Psoas muscle (tissue), 8 donors: Measurements from ENCODE around the gene EXOC3L1. TPM values are rescaled to one million over a fixed set of nuclear protein-coding genes. Genes with fewer than 3 reads are reported as not detected.
A peak's percentile ranks its signal among the peaks of the same experiment; 100 is the strongest.

ENCODE experiments used
- ATAC-seq, 4 donors: fragments of 200-7000 bp; cut with Tn5 transposase; one replicate each; pipeline ENCODE4 v1.9.1; 2020; ENCODE audit warnings: moderate library complexity in 3 of 4, mild to moderate bottlenecking in 2 of 4
- DNase-seq, 2 donors: peaks; one replicate each; pipeline ENCODE4 v3.0.0-alpha.2; 2020
- H3K27ac ChIP-seq: fragments of 200-600 bp; one replicate; pipeline ENCODE4 v1.8.0; 2022
- H3K27me3 ChIP-seq, 3 donors: fragments of 200-600 bp in 1 of 3; one replicate each; pipeline versions ENCODE4 v1.6.1 to v1.8.0; 2013 to 2022; ENCODE audit warnings: low read length in 2 of 3, mild to moderate bottlenecking in 2 of 3, moderate library complexity in 1 of 3; ENCODE audit not compliant: insufficient read depth in 3 of 3
- H3K36me3 ChIP-seq, 2 donors: fragments of 200-600 bp in 1 of 2; one replicate each; pipeline versions ENCODE4 v1.6.1 to v1.8.0; 2013 to 2022; ENCODE audit warnings: low read depth in 1 of 2, mild to moderate bottlenecking in 1 of 2, moderate library complexity in 1 of 2; ENCODE audit not compliant: insufficient read depth in 1 of 2
- H3K4me1 ChIP-seq: fragments of 200-600 bp; one replicate; pipeline ENCODE4 v1.8.0; 2022
- H3K4me3 ChIP-seq: fragments of 200-600 bp; one replicate; pipeline ENCODE4 v1.8.0; 2022; ENCODE audit warnings: mild to moderate bottlenecking
- H3K9me3 ChIP-seq: fragments of 200-600 bp; one replicate; pipeline ENCODE4 v1.8.0; 2022
- CTCF ChIP-seq: fragments of 200-600 bp; IDR thresholded peaks from one replicate; pipeline ENCODE4 v1.8.0; 2022; ENCODE audit warnings: antibody characterized with exemption
- WGBS, 3 donors: extraction: QIAGEN DNeasy Blood & Tissue Kit; methylation state at CpG; one replicate each; pipeline versions ENCODE4 v1.1.6 to v1.1.7; 2013; 5-methylcytosine and 5-hydroxymethylcytosine counted together
- intact Hi-C, 2 donors: fragments of 100-400 bp; cut with DNase I; formaldehyde crosslinking; loops; one replicate each; pipeline versions ENCODE4 v1.11.0 to v1.14.2; 2022
- long read RNA-seq, 2 donors: library from polyadenylated mRNA; unstranded; transcript quantifications; one replicate each; pipeline ENCODE4 v2.0.0, GENCODE V29; 2021
- polyA plus RNA-seq, 3 donors: library from polyadenylated mRNA; stranded (reverse); fragments of 200-250 nt; gene quantifications; one replicate each; pipeline ENCODE4 v1.2.3, GENCODE V29; 2013
- total RNA-seq, 4 donors: library from RNA; stranded (reverse); fragmentation: NEBNext Ultra II Directional in 2 of 4; extraction: Animal tissue kit (Norgen Biotek cat#: 25700) in 2 of 4; gene quantifications; one replicate each; pipeline versions ENCODE4 v1.2.1 to v1.2.4, GENCODE V29; 2021 to 2023
- donor health status: healthy with polysubstance abuse.
- donor health status: DM: no; HTN: no; CAD: no; lungs with moderate emphysema.
- donor health status: Bipolar disorder and iron deficiency.
- donor health status: healthy.
- donor health status: DM: yes; HTN: yes; CAD: no.
- donor health status: DM: no; HTN: no; CAD: no.
- donor health status: DM: no; HTN: no; CAD: no.
- donor health status: DM: yes; HTN: yes; CAD: no.

The EXOC3L1 gene, protein sequence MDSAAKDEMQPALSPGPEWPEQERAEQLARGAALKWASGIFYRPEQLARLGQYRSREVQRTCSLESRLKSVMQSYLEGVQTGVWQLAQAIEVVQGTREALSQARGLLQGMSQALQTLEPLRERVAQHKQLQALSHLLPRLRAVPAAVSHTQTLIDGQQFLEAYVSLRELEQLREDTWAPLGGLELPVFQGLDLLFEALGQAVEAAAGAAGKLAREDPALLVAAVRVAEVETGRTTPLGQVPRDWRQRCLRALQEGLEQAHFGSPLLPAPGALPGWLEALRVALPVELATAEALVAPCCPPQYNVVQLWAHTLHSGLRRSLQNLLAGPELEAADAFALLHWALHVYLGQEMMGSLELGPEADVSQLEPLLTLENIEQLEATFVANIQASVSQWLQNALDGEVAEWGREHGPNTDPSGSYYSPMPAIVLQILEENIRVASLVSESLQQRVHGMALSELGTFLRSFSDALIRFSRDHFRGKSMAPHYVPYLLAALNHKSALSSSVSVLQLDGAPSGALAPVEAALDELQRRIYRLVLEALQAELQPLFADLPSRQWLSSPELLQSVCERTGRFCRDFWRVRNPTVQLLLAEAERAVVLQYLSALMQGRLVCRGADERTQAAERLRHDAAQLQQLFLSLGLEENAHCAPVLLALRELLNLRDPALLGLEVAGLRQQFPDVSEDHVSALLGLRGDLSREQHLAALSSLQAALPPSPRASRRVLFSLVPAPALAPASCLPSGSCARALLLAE
- 1 to 10 TPM in 3 of 4 donors, under 1 TPM in 1; 0.91 to 1.9 (median 1.2) TPM for total RNA-seq
- polyA plus RNA-seq: 1 to 10 TPM in 1 of 3 donors, under 1 TPM in 2; 0.84 to 3.4 (median 0.97) TPM
- long read RNA-seq, donor 1, partial matches to known transcripts: 1 of 4 reads
- long read RNA-seq, donor 1, other reads (novel, unspliced or antisense): 2 of 4 reads
- long read RNA-seq, donor 2, partial matches to known transcripts: 0 of 2 reads
- long read RNA-seq, donor 2, other reads (novel, unspliced or antisense): 2 of 2 reads

GRCh38 chr16:67190041-67190440 lies at the start of gene EXOC3L1:
TSS of gene EXOC3L1 (minus strand) at chr16:67190136. CDS start at chr16:67189676, 460 bp downstream.
- ATAC-seq (no peak), DNase-seq (no peak)
- intact Hi-C loops: loop anchor here in 1 of 2 donors (5.0 kb wide), 1 partner anchor 37 kb away; the partner anchor contains the start of gene TMEM208
- peaks cover 34% of the 10 kb centered on the region for H3K4me1 ChIP-seq
- peak within 1 kb of the TSS; percentile 11 for H3K4me3 ChIP-seq
- no peaks in the 10 kb centered on the region for H3K9me3 ChIP-seq
- peaks cover 4 to 15% of the 10 kb centered on the region in 2 donors for H3K36me3 ChIP-seq
- H3K27ac ChIP-seq: no peak within 1 kb of the TSS
- H3K27me3 ChIP-seq: no peaks in the 10 kb centered on the region
- WGBS, 3 donors: 31 to 43% (median 41%) methylated on average over 6 of the region's 6 CpGs
- TF ChIP-seq CTCF: no peak

- Histone ChIP-seq H3K4me3 (no peak overlapping the region), H3K27ac (peak overlapping the region; percentile 99), H3K36me3 (peaks cover 2 to 59% of the 10 kb centered on the region in 2 donors), H3K27me3 (no peaks in the 10 kb centered on the region), H3K9me3 (no peaks in the 10 kb centered on the region), H3K4me1 (peaks cover 56% of the 10 kb centered on the region)
- ATAC-seq (peak in 1 of 4 donors; percentile 22), DNase-seq (peak in 1 of 2 donors; percentile 58)
- WGBS, 3 donors: 37 to 61% (median 47%) methylated on average over 9 of the region's 9 CpGs
- intact Hi-C loops: no loop called here
- TF ChIP-seq CTCF: no peak
These were observed 49.0 kb upstream of the EXOC3L1 start for GRCh38 chr16:67238806-67239470.

DNA sequence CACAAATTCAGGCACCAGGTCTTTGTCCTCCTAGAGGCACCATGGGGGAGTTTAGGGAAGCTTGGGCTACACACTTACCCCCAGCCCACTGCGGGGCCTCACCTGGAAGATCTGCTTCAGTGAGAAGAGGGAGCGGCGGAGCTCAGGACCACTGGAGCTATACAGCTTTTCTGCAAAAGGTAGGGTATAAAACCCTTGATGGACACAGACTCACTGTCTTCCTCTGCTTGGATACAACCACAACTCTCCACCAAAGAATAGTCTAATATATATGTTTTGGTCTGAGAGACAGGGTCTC lies 48.3 kb upstream of the EXOC3L1 start:
- peak overlapping the region; percentile 99 for H3K27ac ChIP-seq
- H3K4me3 ChIP-seq: no peak overlapping the region
- no peaks in the 10 kb centered on the region for H3K27me3 ChIP-seq
- H3K4me1 ChIP-seq: peaks cover 49% of the 10 kb centered on the region
- peaks cover 2 to 66% of the 10 kb centered on the region in 2 donors for H3K36me3 ChIP-seq
- H3K9me3 ChIP-seq: no peaks in the 10 kb centered on the region
- DNase-seq (no peak), ATAC-seq (no peak)
- 92 to 98% (median 98%) methylated on average over 3 of the region's 3 CpGs for WGBS, 3 donors
- intact Hi-C loops: no loop called here
- no peak for TF ChIP-seq CTCF

GRCh38 chr16:67237396-67238277 lies 47.7 kb upstream of the EXOC3L1 start:
- H3K4me1 ChIP-seq: peaks cover 43% of the 10 kb centered on the region
- 71 to 81% (median 76%) methylated on average over 16 of the region's 16 CpGs for WGBS, 3 donors
- peak in 1 of 2 donors; percentile 45 for DNase-seq
- TF ChIP-seq CTCF: no peak
- ATAC-seq: no peak
- intact Hi-C loops: no loop called here
- no peaks in the 10 kb centered on the region for H3K9me3 ChIP-seq
- peak overlapping the region; percentile 36 for H3K27ac ChIP-seq
- H3K36me3 ChIP-seq: peaks cover 2 to 72% of the 10 kb centered on the region in 2 donors
- H3K27me3 ChIP-seq: no peaks in the 10 kb centered on the region
- H3K4me3 ChIP-seq: no peak overlapping the region
